B cell (primary cell): ENCODE data around the gene STARD9. TPM values are rescaled to one million over a fixed set of nuclear protein-coding genes. Genes with fewer than 3 reads are reported as not detected.

Experiments
- ATAC-seq: fragments of 200-7000 bp; cut with Tn5 transposase; one replicate; pipeline ENCODE4 v1.10.0; 2021; ENCODE audit warnings: low read depth, mild to moderate bottlenecking, moderate number of reproducible peaks, moderate library complexity
- CTCF ChIA-PET: fragments of 350-600 bp; sonication (Branson Sonifier 250); formaldehyde crosslinking; loops from one replicate; lab custom pipeline; 2021; ENCODE audit warnings: antibody characterized with exemption, inconsistent platforms; lab: Charles Lee
- POLR2A ChIA-PET: fragments of 350-600 bp; sonication (Branson Sonifier 250); formaldehyde crosslinking; loops from one replicate; lab custom pipeline; 2021; ENCODE audit warnings: antibody characterized with exemption; lab: Charles Lee
- DNase-seq: peaks from one replicate; pipeline ENCODE4 v3.0.0; 2013
- H2AFZ ChIP-seq: 2 replicates; pipeline ENCODE4 v1.6.1; 2012; ENCODE audit warnings: mild to moderate bottlenecking, low read depth, low read length; ENCODE audit not compliant: insufficient read depth, poor library complexity, severe bottlenecking
- H3K27ac ChIP-seq, 2 donors: 1 replicate in 1 of 2; 2 replicates in 1 of 2; pipeline ENCODE4 v1.5.1; 2012 to 2013; ENCODE audit warnings: low read length in 2 of 2, mild to moderate bottlenecking in 2 of 2, moderate library complexity in 1 of 2
- H3K27me3 ChIP-seq, 4 experiments: fragments of 200-600 bp in 1 of 4; sonication (generic) in 1 of 4; replicated peaks in 1 of 4; 1 replicate in 2 of 4; 2 replicates in 2 of 4; pipeline versions ENCODE4 v1.6.1 to v1.7.0; 2013 to 2016; ENCODE audit warnings: low read length in 3 of 4, mild to moderate bottlenecking in 2 of 4, mixed read lengths in 1 of 4, moderate library complexity in 1 of 4; ENCODE audit not compliant: insufficient read depth in 4 of 4, control insufficient read depth in 3 of 4; ENCODE audit errors: control extremely low read depth in 1 of 4
- H3K36me3 ChIP-seq, 2 experiments: replicated peaks in 1 of 2; 1 replicate in 1 of 2; 2 replicates in 1 of 2; pipeline versions ENCODE4 v1.6.1 to v1.7.1; 2013; ENCODE audit warnings: low read length in 1 of 2; ENCODE audit not compliant: insufficient read depth in 2 of 2, control insufficient read depth in 1 of 2; ENCODE audit errors: control extremely low read depth in 1 of 2, extremely low read depth in 1 of 2
- H3K4me1 ChIP-seq, 2 donors: fragments of 200-600 bp in 1 of 2; sonication (generic) in 1 of 2; 1 replicate in 1 of 2; 2 replicates in 1 of 2; pipeline versions ENCODE4 v1.5.1 to v1.6.1; 2013 to 2017; ENCODE audit warnings: low read length in 2 of 2; ENCODE audit not compliant: control insufficient read depth in 2 of 2, insufficient read depth in 2 of 2
- H3K4me2 ChIP-seq: replicated peaks from 2 replicates; pipeline ENCODE3; 2012; ENCODE audit warnings: mild to moderate bottlenecking, low read depth, low read length; ENCODE audit not compliant: poor library complexity, severe bottlenecking
- H3K4me3 ChIP-seq, 5 experiments: fragments of 200-600 bp in 1 of 5; sonication (generic) in 1 of 5; 1 replicate in 3 of 5; 2 replicates in 2 of 5; pipeline versions ENCODE4 v1.5.1 to v1.7.0; 2011 to 2016; ENCODE audit warnings: low read length in 4 of 5, mild to moderate bottlenecking in 4 of 5, low read depth in 2 of 5, control low read depth in 1 of 5, moderate library complexity in 1 of 5; ENCODE audit not compliant: insufficient read depth in 1 of 5; ENCODE audit errors: control extremely low read depth in 1 of 5, extremely low read depth in 1 of 5
- H3K79me2 ChIP-seq: fragments of 200-600 bp; sonication (generic); one replicate; pipeline ENCODE4 v1.6.0; 2016; ENCODE audit warnings: low read length; ENCODE audit not compliant: control insufficient read depth, insufficient read depth
- H3K9ac ChIP-seq: fragments of 200-600 bp; sonication (generic); 2 replicates; pipeline ENCODE4 v1.6.1; 2017; ENCODE audit warnings: mild to moderate bottlenecking, low read length, moderate library complexity
- H3K9me3 ChIP-seq, 3 donors: one replicate each; pipeline versions ENCODE4 v1.6.1 to v1.7.1; 2013; ENCODE audit warnings: low read length in 2 of 3; ENCODE audit not compliant: control insufficient read depth in 2 of 3, insufficient read depth in 1 of 3; ENCODE audit errors: control extremely low read depth in 1 of 3
- H4K20me1 ChIP-seq: 2 replicates; pipeline ENCODE4 v1.6.0; 2012; ENCODE audit warnings: mild to moderate bottlenecking, low read length; ENCODE audit not compliant: insufficient read depth, control insufficient read depth, poor library complexity, severe bottlenecking
- H3K27ac Mint-ChIP-seq: one replicate; pipeline ENCODE4 v1.8.0; 2021; ENCODE audit warnings: mixed read lengths
- H3K27me3 Mint-ChIP-seq: one replicate; pipeline ENCODE4 v1.8.0; 2021; ENCODE audit warnings: mixed read lengths
- H3K4me1 Mint-ChIP-seq: one replicate; pipeline ENCODE4 v1.8.0; 2021; ENCODE audit warnings: mixed read lengths
- H3K4me3 Mint-ChIP-seq: one replicate; pipeline ENCODE4 v1.8.0; 2021; ENCODE audit warnings: mixed read lengths
- H3K9me3 Mint-ChIP-seq: one replicate; pipeline ENCODE4 v1.8.0; 2022; ENCODE audit warnings: mixed read lengths; ENCODE audit not compliant: insufficient read depth
- EZH2 ChIP-seq: IDR thresholded peaks from 2 replicates; pipeline ENCODE4 v1.6.1; 2012; ENCODE audit warnings: borderline replicate concordance, low read depth, mild to moderate bottlenecking, moderate library complexity, low read length; ENCODE audit not compliant: insufficient read depth, poor library complexity, severe bottlenecking
- WGBS: methylation state at CpG from one replicate; pipeline ENCODE4 v1.1.5; 2013; ENCODE audit warnings: missing lambda C conversion rate; ENCODE audit not compliant: insufficient coverage; 5-methylcytosine and 5-hydroxymethylcytosine counted together
- intact Hi-C: fragments of 100-400 bp; cut with micrococcal nuclease; formaldehyde crosslinking; loops from one replicate; pipeline ENCODE4 v1.10.0; 2022
- polyA plus RNA-seq: library from polyadenylated mRNA; depleted of rRNA; stranded (reverse); fragments of >200 nt; gene quantifications from 2 replicates; pipeline ENCODE4 v1.2.3, GENCODE V29; 2012
- total RNA-seq, 2 donors: library from RNA; stranded (reverse); fragments of 120-200 nt in 1 of 2; gene quantifications; 1 replicate in 1 of 2; 2 replicates in 1 of 2; pipeline versions ENCODE4 v1.2.3 to v1.2.4, GENCODE V29; 2013 to 2022
- TF ChIP-seq, protein P1 (sequence below): fragments of 200-600 bp; IDR thresholded peaks from one replicate; pipeline ENCODE4 v1.8.0; 2022; ENCODE audit warnings: antibody characterized with exemption, mild to moderate bottlenecking

The STARD9 gene
- total and polyA plus RNA-seq, 2 donors (not counting 1 experiment from before 2014, with no cell fraction given) = 5.0 to 23.1 TPM

DNA sequence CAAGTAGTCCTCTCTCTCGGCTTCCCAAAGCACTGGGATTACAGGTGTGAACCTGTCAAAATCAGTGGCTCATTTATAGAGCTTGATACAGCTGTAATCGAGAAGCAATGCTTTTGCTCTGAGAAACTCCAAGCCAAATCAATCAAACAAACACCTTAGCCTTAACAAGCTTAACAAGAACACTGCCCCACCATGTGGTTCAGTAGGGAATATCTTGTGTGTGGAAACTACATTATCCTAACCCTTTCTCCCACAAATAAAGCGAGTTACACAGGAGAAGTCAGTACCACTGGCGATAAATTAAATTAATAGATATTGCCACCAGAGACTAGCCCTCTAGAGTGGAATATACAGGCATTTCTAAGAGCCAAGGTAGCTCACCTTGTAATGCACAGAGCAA is 147.7 kb downstream of the STARD9 start:
- no peaks in the 10 kb centered on the region for H3K9me3 Mint-ChIP-seq
- ChIA-PET CTCF (interaction anchor here (1.2 to 2.0 kb wide), 2 partner anchors 9 to 204 kb away, joined by 3 to 5 read pairs; no protein-coding TSS in a partner anchor), POLR2A (interaction anchor here (0.7 kb wide), 1 partner anchor 358 kb away, joined by 3 read pairs; no protein-coding TSS in a partner anchor)
- TF ChIP-seq, protein P1, sequence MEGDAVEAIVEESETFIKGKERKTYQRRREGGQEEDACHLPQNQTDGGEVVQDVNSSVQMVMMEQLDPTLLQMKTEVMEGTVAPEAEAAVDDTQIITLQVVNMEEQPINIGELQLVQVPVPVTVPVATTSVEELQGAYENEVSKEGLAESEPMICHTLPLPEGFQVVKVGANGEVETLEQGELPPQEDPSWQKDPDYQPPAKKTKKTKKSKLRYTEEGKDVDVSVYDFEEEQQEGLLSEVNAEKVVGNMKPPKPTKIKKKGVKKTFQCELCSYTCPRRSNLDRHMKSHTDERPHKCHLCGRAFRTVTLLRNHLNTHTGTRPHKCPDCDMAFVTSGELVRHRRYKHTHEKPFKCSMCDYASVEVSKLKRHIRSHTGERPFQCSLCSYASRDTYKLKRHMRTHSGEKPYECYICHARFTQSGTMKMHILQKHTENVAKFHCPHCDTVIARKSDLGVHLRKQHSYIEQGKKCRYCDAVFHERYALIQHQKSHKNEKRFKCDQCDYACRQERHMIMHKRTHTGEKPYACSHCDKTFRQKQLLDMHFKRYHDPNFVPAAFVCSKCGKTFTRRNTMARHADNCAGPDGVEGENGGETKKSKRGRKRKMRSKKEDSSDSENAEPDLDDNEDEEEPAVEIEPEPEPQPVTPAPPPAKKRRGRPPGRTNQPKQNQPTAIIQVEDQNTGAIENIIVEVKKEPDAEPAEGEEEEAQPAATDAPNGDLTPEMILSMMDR = no peak
- no peak for TF ChIP-seq EZH2
- Histone ChIP-seq H3K36me3 (peaks cover 9 to 48% of the 10 kb centered on the region in 2 experiments), H2AFZ (no peak overlapping the region), H3K4me2 (no peak overlapping the region), H3K9me3 (no peaks in the 10 kb centered on the region), H4K20me1 (no peaks in the 10 kb centered on the region), H3K4me1 (no peaks in the 10 kb centered on the region), H3K9ac (no peak overlapping the region), H3K79me2 (no peaks in the 10 kb centered on the region), H3K27ac (no peak overlapping the region), H3K4me3 (no peak overlapping the region), H3K27me3 (no peaks in the 10 kb centered on the region)
- H3K4me3 Mint-ChIP-seq = no peak overlapping the region
- DNase-seq (no peak), ATAC-seq (no peak)
- intact Hi-C loops = no loop called here
- WGBS = 100% methylated on average over 1 of the region's 4 CpGs
- no peaks in the 10 kb centered on the region for H3K27me3 Mint-ChIP-seq
- H3K27ac Mint-ChIP-seq = no peak overlapping the region
- H3K4me1 Mint-ChIP-seq = no peaks in the 10 kb centered on the region

DNA sequence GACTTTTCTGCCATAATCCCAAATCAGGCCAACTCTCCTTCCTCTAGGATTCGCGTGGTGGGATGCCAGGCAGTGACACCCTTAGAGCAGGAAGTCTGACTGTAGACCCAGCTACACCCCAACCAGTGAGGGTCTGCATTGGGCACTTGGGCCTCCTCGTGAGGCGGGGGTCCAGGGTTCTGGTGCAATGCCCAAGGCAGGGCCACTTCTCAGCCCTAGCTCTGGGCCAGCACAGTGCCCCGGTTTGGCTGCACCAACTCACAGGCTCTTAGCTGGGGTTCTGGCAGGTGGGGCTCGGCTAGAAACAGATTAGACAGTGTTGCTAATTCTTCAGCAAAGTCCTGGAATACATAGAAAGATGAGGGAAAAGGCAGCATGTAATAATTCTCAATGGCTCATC is 148.9 kb downstream of the STARD9 start:
- no peak overlapping the region for H3K4me3 Mint-ChIP-seq
- H3K27me3 ChIP-seq = no peaks in the 10 kb centered on the region
- no peak overlapping the region for H3K27ac Mint-ChIP-seq
- H3K9ac ChIP-seq = no peak overlapping the region
- CTCF ChIA-PET = interaction anchor here (2.0 kb wide), 1 partner anchor 203 kb away, joined by 5 read pairs; no protein-coding TSS in a partner anchor
- no peaks in the 10 kb centered on the region for H3K79me2 ChIP-seq
- POLR2A ChIA-PET = no interaction called here
- H3K27ac ChIP-seq = no peak overlapping the region
- H3K4me1 ChIP-seq = no peaks in the 10 kb centered on the region
- ATAC-seq (no peak), DNase-seq (no peak)
- TF ChIP-seq, protein P1 = no peak
- no peak for TF ChIP-seq EZH2
- no peak overlapping the region for H3K4me3 ChIP-seq
- H4K20me1 ChIP-seq = no peaks in the 10 kb centered on the region
- no peaks in the 10 kb centered on the region for H3K4me1 Mint-ChIP-seq
- no peak overlapping the region for H2AFZ ChIP-seq
- no peaks in the 10 kb centered on the region for H3K27me3 Mint-ChIP-seq
- H3K9me3 ChIP-seq = no peaks in the 10 kb centered on the region
- peaks cover 9 to 53% of the 10 kb centered on the region in 2 experiments for H3K36me3 ChIP-seq
- WGBS = 98% methylated on average over 6 of the region's 6 CpGs
- no peaks in the 10 kb centered on the region for H3K9me3 Mint-ChIP-seq
- no peak overlapping the region for H3K4me2 ChIP-seq
- intact Hi-C loops = no loop called here
